ENCODE measurements around the gene IFNGR1. TPM values are rescaled to one million over a fixed set of nuclear protein-coding genes. Genes with fewer than 3 reads are reported as not detected.
A peak's percentile ranks its signal among the peaks of the same experiment; 100 is the strongest.

The IFNGR1 gene
- total RNA-seq, 4 donors from 2014 or later: 54.7 to 97.4 (median 61.1) TPM

DNA sequence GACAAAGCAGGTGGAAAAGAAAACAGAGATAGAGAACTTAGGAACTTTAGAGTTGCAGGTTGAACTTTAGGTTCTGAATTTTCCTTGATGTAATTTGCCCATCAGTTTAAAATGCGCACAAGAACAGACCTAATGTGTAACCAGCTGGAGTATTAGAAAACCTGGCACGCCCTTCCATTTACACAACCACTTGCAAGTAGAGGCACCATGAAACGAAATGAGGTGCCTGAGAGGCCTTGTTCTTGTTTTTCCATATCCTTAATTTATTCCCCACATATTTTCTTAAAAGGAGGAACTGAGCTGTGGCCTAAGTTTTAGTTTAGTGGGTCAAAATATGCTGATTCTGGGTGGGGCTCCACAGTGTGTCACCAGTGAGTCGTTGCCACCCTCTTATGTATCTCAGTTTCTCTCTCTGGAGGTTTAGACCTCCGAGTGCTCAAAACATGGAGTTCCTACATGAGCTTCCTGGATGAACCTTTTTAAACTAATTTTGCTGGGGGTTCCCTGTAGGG, 28.5 kb downstream of the IFNGR1 start:
- in situ Hi-C loops (cut with MboI; ENCODE audit: low sequenced_read_pairs in 4 of 4) (no loop called here), intact Hi-C loops (cut with DNase I; ENCODE audit: low total_unique reads) (no loop called here)
- no peak overlapping the region for H3K4me3 ChIP-seq
- no peaks in the 10 kb centered on the region for H3K27me3 ChIP-seq
- no peak for ATAC-seq
- H3K27ac ChIP-seq: peak overlapping the region in 2 of 4 donors; percentile 7 to 53
- TF ChIP-seq, protein P1, sequence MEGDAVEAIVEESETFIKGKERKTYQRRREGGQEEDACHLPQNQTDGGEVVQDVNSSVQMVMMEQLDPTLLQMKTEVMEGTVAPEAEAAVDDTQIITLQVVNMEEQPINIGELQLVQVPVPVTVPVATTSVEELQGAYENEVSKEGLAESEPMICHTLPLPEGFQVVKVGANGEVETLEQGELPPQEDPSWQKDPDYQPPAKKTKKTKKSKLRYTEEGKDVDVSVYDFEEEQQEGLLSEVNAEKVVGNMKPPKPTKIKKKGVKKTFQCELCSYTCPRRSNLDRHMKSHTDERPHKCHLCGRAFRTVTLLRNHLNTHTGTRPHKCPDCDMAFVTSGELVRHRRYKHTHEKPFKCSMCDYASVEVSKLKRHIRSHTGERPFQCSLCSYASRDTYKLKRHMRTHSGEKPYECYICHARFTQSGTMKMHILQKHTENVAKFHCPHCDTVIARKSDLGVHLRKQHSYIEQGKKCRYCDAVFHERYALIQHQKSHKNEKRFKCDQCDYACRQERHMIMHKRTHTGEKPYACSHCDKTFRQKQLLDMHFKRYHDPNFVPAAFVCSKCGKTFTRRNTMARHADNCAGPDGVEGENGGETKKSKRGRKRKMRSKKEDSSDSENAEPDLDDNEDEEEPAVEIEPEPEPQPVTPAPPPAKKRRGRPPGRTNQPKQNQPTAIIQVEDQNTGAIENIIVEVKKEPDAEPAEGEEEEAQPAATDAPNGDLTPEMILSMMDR (IDR thresholded peaks at IDR 0.05 in 4 of 5, conservative IDR thresholded peaks at IDR 0.05 in 1 of 5): no peak
- TF ChIP-seq POLR2A (IDR thresholded peaks at IDR 0.05): no peak
- H3K9me3 ChIP-seq: no peaks in the 10 kb centered on the region
- H3K36me3 ChIP-seq: no peaks in the 10 kb centered on the region
- DNase-seq: no peak
- peaks cover 0 to 4% of the 10 kb centered on the region in 2 donors for H3K4me1 ChIP-seq

DNA sequence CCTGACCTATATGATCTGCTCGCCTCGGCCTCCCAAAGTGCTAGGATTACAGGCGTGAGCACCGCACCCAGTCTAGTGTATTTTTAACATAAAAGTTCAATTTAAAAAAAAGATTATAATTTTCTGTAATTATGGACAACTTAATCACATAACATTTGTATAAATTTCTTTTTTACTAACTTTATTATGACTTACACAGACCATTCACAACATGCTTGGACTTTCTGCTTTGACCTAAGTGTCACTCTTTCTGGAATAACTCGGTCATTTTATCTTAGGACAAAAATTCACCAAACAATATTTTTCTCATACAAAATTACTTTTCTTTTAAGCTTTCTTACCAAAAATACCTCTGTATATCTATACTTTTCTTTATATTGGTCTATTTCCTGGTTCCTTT, 30.3 kb downstream of the IFNGR1 start:
- no peaks in the 10 kb centered on the region for H3K27me3 ChIP-seq
- H3K4me3 ChIP-seq: no peak overlapping the region
- TF ChIP-seq, protein P1 (IDR thresholded peaks at IDR 0.05 in 4 of 5, conservative IDR thresholded peaks at IDR 0.05 in 1 of 5): no peak
- no peak for TF ChIP-seq POLR2A (IDR thresholded peaks at IDR 0.05)
- no peaks in the 10 kb centered on the region for H3K36me3 ChIP-seq
- H3K9me3 ChIP-seq: no peaks in the 10 kb centered on the region
- no peak overlapping the region for H3K27ac ChIP-seq
- DNase-seq (no peak), ATAC-seq (no peak)
- intact Hi-C loops (cut with DNase I; ENCODE audit: low total_unique reads) (no loop called here), in situ Hi-C loops (cut with MboI; ENCODE audit: low sequenced_read_pairs in 4 of 4) (no loop called here)
- peaks cover 0 to 4% of the 10 kb centered on the region in 2 donors for H3K4me1 ChIP-seq

DNA sequence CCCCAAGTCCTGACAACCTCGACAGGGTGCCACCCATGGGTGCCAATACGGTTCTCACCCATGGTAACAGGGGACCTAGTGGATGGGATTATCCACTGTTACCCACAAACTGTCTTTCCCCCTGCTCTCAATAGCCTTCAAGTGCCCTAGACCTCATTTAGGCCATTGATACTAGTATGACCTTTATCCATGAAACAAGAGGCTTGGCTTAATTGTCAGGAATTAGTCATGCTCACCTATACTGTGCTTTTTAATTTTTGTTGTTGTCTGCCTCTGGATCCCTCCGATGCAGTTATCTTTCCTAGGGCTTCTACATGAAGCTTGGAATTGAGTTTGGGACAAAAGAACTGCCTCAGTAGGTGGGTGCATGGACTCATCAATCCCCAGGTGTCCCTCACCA, 33.9 kb downstream of the IFNGR1 start:
- Histone ChIP-seq H3K36me3 (no peaks in the 10 kb centered on the region), H3K9me3 (peaks cover 0 to 6% (median 0%) of the 10 kb centered on the region in 3 donors), H3K4me1 (no peaks in the 10 kb centered on the region), H3K27me3 (no peaks in the 10 kb centered on the region), H3K4me3 (no peak overlapping the region), H3K27ac (no peak overlapping the region)
- no peak for ATAC-seq
- no peak for DNase-seq
- in situ Hi-C loops (cut with MboI; ENCODE audit: low sequenced_read_pairs in 4 of 4) (no loop called here), intact Hi-C loops (cut with DNase I; ENCODE audit: low total_unique reads) (no loop called here)
- TF ChIP-seq POLR2A (IDR thresholded peaks at IDR 0.05): no peak
- TF ChIP-seq, protein P1 (IDR thresholded peaks at IDR 0.05 in 4 of 5, conservative IDR thresholded peaks at IDR 0.05 in 1 of 5): no peak

DNA sequence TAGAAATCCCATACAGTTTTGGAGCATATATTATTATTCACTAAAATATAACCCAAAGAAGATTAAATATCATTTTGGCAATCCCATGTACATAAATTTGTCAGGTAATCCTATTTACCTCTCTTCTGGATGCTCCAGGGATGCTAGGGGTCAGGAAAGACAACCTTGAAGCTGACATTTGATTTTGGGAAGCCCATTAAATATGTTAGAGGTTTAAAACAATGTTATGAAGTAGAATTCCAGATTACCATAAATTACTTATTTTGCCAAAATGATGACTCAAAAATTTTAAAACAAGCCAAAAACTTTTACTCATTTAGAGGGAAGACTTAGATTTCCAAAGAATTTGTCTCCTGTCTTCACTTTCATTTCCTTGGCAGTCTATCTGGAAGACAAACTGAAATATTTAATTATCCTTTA, 36.5 kb downstream of the IFNGR1 start:
- no peak for ATAC-seq
- in situ Hi-C loops (cut with MboI; ENCODE audit: low sequenced_read_pairs in 4 of 4) (no loop called here), intact Hi-C loops (cut with DNase I; ENCODE audit: low total_unique reads) (no loop called here)
- no peak overlapping the region for H3K27ac ChIP-seq
- H3K27me3 ChIP-seq: no peaks in the 10 kb centered on the region
- H3K36me3 ChIP-seq: no peaks in the 10 kb centered on the region
- H3K4me3 ChIP-seq: no peak overlapping the region
- peaks cover 0 to 6% (median 0%) of the 10 kb centered on the region in 3 donors for H3K9me3 ChIP-seq
- no peaks in the 10 kb centered on the region for H3K4me1 ChIP-seq
- TF ChIP-seq, protein P1 (IDR thresholded peaks at IDR 0.05 in 4 of 5, conservative IDR thresholded peaks at IDR 0.05 in 1 of 5): no peak
- TF ChIP-seq POLR2A (IDR thresholded peaks at IDR 0.05): no peak
- DNase-seq: no peak

Data from gastrocnemius medialis (tissue), 4 donors.